Peyer's patch (tissue), 4 donors: ENCODE results near the gene NCOA7.

ENCODE experiments used
- POLR2A ChIP-seq, 2 donors: fragments of 450-650 bp; IDR thresholded peaks; one replicate each; pipeline ENCODE4 v1.5.1; 2017; ENCODE audit warnings: antibody characterized with exemption in 2 of 2, mild to moderate bottlenecking in 2 of 2, moderate library complexity in 2 of 2
- TF ChIP-seq, protein P1 (sequence below), 6 experiments: fragments of 450-650 bp in 4 of 6; fragments of 200-600 bp in 2 of 6; sonication (generic) in 1 of 6; IDR thresholded peaks; one replicate each; pipeline ENCODE4 v1.5.1; 2017 to 2019; ENCODE audit warnings: antibody characterized with exemption in 6 of 6, mild to moderate bottlenecking in 3 of 6, moderate library complexity in 1 of 6

DNA sequence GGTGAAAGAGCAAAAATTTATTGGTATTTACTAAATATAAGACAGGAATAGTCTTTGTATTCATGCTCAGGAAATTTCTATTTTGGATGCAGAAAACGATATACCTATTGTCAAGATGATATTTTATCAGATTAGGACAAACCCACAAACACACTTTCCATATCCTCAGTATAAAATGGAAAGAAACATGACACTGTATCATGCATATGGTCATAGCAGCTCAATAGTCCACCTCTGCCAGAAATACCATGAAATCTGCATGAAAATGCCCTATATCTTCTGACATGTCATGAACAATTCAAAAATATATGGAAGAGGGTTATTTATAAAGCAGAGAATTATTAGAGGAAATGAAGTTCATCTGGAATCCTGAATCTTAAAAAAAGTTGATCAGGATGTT lies 154.1 kb downstream of the NCOA7 start:
- TF ChIP-seq, protein P1, sequence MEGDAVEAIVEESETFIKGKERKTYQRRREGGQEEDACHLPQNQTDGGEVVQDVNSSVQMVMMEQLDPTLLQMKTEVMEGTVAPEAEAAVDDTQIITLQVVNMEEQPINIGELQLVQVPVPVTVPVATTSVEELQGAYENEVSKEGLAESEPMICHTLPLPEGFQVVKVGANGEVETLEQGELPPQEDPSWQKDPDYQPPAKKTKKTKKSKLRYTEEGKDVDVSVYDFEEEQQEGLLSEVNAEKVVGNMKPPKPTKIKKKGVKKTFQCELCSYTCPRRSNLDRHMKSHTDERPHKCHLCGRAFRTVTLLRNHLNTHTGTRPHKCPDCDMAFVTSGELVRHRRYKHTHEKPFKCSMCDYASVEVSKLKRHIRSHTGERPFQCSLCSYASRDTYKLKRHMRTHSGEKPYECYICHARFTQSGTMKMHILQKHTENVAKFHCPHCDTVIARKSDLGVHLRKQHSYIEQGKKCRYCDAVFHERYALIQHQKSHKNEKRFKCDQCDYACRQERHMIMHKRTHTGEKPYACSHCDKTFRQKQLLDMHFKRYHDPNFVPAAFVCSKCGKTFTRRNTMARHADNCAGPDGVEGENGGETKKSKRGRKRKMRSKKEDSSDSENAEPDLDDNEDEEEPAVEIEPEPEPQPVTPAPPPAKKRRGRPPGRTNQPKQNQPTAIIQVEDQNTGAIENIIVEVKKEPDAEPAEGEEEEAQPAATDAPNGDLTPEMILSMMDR (IDR thresholded peaks at IDR 0.05), result no peak
- no peak for TF ChIP-seq POLR2A (IDR thresholded peaks at IDR 0.05)
